Glomerular visceral epithelial cell (primary cell): Measurements from ENCODE around the gene SCFD1.
"Not testable (repeated sequence)": the region's sequence is repeated elsewhere in the genome, so short reads cannot be mapped to it uniquely, and the experiment has no call there.

Experiments used
- DNase-seq: peaks from one replicate; pipeline ENCODE4 v3.0.0-alpha.2; 2016; ENCODE audit errors: extremely low spot score

The SCFD1 gene

DNA sequence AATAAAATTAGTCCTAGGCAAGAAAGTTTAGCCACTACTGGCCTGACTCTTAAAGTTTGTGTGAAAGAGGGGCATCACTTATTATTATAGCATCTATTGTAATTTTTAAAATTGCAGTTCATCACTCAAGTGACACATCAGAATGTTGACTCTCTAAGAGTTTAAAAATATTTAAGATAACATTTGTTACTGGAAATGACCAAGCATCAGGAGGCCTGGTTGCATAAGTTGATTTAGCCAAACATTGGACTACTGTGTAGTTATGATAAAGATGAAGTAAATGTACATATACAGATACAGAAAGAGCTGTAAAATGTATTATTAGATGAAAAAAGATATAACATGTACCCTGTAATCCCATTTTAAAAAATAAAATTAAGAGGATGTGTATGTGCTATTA is 47.5 kb downstream of the SCFD1 start:
- no peak for DNase-seq

- no peak for DNase-seq
Measured at GRCh38 chr14:30673071-30673470, 51.0 kb downstream of the SCFD1 start.

DNA sequence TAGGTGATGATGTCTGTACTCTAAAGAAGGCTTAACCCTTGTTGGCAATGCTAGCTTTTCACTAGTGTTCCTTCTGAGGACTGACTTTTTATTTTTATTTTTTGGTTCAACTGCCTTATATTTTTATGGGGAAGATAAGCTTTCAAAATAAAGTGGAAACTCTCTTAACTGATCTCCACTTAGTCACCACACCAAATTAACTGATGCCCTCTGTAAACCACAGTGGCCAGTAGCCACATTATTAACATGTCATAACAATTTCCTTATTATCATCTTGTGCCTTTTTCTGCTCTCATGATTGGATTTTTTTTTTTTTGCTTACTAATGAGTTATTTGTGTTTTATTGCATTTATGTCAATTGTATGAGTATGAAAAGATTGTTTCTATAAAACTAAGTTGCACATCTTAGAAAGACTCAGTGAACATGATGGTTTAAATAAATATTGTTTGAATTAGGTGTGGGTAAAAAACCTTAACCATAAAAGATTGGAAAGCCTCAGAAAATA is 56.9 kb downstream of the SCFD1 start:
- DNase-seq, result no peak

DNA sequence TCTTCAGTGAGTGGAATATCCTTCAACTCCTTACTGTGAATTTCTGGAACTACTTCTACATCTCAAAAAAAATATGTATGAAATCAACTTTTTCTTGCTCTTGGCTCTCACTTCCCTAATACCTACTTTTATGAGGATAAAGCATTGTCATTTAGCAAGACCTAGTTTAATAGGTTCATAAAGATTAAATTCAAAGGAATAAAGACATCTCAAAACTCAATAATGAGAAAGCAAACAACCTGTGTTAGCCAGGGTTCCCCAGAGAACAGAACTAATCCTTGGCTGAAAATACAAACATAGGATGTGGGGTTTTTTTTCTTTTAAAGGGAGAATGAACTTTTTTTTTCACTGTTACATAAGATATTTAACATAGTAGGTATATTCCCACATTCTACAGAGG is 57.9 kb downstream of the SCFD1 start:
- DNase-seq, result no peak

GRCh38 chr14:30680776-30681175 is 58.7 kb downstream of the SCFD1 start:
- DNase-seq, result not testable (repeated sequence)

DNA sequence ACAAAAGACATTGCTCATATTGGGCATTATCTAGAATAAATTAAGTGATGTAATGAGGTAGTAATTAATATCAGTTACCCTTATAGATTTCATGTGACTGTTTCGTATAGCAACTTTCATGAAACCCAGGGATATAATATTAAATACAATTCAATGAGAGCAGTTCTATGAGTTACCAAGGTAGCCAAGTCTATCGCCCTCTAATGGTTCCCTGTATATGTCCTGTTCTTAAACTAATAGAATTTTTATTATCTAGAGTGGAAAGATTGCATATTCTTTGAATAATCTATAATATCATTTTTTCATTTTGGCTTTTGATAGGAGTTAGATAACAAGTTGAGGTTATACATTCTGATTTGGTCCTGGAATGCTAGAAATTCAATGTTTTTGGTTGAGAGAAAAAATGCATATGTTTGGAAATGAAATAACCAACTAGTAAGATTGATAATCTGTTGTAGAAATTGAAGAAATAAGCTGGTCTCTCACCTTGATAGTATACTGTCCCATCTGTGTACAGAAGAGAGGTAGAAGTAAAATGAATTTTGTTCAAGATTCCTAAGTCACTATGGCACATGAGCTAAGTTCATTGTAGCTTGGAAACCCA is 59.7 kb downstream of the SCFD1 start:
- no peak for DNase-seq

GRCh38 chr14:30690487-30691355 is 68.6 kb downstream of the SCFD1 start:
- peak; percentile 26 for DNase-seq

DNA sequence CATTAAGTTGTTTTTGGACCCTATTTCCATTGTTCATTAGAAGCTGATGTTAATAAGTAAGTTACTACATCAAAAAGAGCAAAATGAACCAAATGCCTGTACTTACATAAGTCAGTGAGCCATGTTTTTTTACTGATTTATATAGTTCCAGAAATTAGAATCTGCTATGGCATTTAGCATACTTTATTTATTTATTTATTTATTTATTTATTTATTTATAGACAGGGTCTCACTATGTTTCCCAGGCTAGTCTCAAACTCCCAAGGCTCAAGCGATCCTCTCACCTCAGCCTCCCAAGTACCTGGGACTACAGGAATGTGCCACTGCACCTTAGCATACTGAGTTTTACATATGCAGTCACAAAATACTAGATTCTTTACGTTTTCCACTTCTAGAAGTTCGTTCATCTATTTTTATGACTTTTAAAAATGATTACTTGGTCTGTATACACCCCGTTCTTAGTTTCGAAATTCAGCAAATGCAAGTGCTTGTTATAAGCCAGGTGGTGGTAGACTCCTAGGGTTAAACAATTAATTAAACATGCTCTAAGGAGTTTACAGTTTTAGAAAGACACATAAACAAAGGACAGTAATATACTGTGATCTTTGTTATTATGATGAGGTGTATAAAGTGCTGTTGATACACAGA is 69.8 kb downstream of the SCFD1 start:
- no peak for DNase-seq

- no peak for DNase-seq
Measured at GRCh38 chr14:30692669-30693068, 70.5 kb downstream of the SCFD1 start.

GRCh38 chr14:30698463-30698862 is 76.3 kb downstream of the SCFD1 start:
- DNase-seq, result no peak

DNA sequence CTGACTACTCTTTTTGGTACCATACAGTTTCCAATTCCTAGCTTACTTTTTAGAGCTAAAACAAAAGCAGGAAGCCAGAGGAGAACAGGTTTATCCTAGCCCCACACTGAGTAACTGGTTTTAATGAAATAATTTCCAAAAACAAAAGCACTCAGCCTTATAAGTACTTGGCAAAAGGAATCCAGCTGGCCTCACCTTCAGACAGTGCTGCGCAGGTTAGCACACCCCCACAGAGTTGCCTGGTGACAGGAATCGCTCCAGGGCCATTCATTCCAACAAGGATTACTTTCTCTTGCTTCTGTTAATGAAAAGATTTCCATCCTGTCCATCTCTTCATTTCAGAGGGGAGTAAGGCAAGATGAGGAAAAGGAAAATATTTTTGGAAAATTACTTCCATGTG is 84.6 kb downstream of the SCFD1 start:
- DNase-seq, result no peak

GRCh38 chr14:30708157-30708556 is 86.0 kb downstream of the SCFD1 start:
- no peak for DNase-seq

- DNase-seq, result no peak
Measured at GRCh38 chr14:30709201-30709600, 87.1 kb downstream of the SCFD1 start.

DNA sequence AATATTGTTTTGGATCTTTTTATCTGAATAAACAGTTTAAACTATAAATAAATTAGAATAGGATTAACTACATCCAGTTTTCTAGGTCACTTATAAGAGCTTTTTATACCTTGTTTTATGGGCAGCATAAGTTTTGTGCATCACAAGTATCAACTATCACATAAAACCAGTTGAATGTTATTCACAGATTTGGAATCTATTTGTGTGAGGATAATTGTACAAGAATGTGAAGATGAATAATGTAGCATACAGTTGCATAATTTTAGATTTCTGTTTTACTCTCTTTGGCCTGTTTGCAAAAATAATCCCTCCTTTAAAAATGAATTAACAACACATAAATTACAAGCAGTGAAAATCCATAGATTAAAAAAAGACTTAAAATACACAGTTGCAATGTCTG is 88.8 kb downstream of the SCFD1 start:
- DNase-seq, result no peak

DNA sequence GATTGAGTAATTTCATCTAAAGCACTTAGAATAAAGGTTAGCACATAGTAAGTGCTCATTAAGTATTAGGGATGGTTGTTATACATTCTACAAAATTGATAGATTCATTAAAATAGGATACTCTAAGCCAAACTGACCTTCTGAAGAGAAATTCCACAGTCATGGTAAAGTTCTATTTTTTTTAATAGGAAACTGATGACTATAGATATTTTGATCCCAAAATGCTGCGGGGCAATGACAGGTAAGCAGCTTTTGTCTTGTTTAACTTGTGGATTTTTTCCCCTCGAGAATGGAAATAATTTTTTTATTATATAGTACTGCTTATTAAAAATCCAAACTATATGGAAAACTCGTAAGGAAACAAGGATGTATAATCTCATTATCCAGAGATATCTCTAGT is 97.0 kb downstream of the SCFD1 start:
- no peak for DNase-seq

DNA sequence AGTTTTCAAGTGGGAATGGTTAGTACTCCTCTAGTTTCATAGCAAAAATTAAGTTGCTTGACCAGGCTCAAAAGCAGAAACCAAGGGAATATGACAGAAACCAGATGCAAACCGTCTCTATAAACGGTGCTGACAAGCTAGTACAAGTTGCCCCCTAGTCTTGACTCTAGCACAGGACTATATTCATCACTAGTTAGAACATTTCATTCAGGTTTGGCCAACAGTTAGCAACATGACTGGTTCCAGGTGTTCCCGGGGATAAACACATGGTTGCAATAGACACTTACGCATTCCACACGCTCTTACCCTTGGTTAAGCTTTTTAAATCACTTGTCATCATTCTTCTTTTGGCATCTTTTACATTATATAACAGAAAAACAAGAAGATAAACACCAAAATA is 103.6 kb downstream of the SCFD1 start:
- no peak for DNase-seq

DNA sequence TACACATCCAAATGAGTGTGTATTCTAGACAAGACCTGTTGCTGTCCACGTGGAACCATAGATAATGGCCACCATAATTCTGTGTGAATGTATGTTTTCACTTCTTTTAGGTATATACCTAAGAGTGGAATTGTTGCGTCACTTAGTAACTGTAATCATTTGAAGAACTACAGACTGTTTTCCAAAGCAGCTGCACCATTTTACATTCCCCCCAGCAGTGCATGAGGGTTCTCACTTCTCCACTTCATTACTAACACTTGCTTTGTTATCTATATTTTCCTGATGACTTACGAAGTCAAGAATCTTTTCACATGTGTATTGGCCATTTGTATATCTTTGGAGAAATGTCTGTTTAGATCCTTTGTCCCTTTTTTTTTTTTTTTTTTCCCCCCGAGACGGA is 106.4 kb downstream of the SCFD1 start:
- no peak for DNase-seq

DNA sequence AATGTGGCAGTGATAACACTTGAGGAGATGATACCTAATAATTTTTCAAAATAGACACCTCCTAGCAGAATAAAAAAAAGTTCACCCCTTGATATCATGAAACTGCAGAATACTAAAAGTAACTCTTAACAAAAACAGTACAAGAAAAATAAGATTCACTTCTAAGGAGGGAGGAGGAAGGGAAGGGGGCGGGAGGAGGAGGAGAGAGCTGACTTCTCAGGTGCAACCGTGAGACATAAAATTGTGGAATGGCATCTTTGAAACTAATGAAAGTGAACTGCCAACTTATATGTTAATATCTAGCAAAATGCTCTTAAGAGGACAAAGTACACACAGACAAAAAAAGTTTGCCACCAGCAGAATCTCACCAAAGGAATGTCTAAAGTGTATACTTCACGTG is 115.8 kb downstream of the SCFD1 start:
- DNase-seq, result no peak

- DNase-seq, result no peak
Measured at GRCh38 chr14:30738978-30739377, 116.9 kb downstream of the SCFD1 start.

GRCh38 chr14:30748343-30748742 is 126.2 kb downstream of the SCFD1 start:
- no peak for DNase-seq

DNA sequence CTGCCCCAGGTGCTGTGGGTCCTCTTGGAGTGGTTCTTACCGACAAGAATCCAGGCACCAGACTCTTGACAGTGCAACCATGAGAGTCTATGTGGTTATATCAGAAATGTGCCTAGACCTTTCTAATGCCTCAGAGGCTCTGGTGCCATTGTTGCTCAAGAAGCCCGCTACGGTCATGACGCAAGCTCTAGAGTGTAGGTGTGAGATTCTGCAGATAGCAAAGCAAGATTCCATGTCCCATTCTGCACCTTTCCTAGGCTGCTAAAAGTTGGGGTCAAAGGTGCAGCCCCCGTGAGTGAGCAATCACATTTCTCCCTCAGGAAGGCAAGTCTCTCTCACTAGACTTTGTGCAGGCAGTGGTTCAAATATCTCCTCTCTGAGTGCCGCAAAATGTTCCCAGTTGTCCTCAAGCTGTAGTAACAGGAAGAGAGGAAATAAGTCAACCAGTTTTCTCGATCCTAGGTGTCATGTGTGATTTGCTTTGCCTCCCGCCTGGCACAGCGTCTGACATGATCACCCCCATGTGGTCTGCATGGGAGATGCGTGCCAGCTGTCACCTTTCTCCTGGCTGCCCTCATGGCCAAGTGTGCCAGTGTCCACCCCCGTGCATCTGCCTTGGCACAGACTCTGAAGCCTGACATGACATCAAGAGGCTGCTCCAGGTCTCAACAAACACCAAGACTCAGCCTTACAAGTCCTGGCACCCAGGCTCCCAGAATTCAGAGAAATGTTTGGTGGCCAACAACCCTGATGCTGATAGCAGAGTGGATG is 129.7 kb downstream of the SCFD1 start:
- DNase-seq, result no peak

DNA sequence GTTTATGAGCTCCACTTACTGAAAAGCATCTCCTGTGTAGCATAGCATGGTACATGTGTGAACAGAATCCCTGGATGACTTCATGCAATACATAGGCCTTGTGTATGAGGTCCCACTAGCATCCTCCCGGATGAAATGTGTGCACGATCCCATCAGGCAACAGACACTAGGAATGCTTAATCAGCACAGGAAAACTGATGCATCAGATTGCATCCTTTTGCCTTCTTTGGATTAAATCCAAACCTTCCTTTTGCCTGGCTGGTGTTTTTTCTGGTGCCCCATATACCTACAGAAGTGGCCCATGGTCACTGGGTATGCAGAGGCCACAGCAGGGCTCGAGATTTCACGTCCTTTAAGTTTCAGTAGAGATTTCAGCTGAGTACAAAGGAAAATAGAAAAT is 131.3 kb downstream of the SCFD1 start:
- DNase-seq, result no peak
